ENCODE measurements around the gene ABLIM2.

The ABLIM2 gene

GRCh38 chr4:8040607-8041006, 118.0 kb downstream of the ABLIM2 start:
- no peak for FAIRE-seq

DNA sequence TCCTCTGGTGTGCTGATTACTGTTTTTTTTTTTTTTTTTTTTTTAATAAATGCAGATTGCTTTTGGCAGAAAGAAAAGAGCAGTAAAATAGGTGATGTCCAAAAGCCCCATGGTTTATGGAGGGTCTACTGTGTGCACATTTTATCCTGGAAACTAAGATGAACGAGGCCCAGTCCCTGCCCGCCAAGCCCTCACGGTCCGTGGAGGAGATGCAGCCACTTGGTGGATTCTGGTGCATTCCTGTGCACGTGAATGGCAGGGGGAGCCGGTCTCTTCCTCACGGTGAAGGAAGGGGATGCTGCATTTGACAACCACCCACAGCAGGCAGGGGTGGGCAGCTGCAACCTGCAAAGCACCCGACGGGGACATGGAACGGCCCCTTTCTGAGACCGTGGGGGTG, 118.8 kb downstream of the ABLIM2 start:
- FAIRE-seq: no peak

DNA sequence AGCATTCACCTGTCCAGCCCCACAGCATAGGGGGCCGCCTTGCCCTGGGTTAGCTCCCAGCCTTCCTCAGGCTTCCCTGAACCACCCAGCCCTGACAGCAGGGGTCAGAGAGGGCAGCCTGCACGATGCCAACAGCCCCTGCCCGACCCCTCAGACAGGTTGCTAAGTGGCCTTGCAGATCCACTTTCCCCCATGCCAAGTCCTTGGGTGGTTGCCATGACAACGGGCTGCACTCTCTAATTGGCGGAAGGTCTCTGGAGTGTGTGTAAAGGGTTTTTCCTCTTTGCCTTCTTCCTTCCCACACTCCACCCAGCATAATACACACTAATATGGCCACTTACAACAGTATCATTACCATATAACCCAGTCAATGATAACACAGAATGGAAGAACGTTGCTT, 119.3 kb downstream of the ABLIM2 start:
- FAIRE-seq: no peak

- no peak for FAIRE-seq
Observed at GRCh38 chr4:8038719-8039251, 119.8 kb downstream of the ABLIM2 start.

DNA sequence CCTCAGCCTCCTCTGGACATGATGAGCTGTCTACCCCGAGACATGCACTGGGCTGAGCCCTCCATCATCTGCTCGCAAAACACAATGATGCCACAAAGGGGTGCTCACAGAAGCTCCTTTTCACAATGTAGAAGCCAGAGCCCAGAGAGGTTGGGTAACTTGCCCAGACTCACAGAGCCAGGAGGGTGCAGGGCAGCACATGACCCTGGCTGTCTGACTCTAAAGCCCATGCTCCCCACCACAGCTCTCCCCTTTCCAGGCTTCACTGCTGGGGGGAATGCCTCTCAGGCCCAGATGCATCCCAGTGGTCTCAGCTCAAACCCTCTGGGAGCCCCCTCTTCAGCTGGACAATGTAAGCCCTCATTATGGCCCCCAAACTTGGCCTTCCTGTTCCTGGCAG, 120.5 kb downstream of the ABLIM2 start:
- no peak for FAIRE-seq

- no peak for FAIRE-seq
Observed at GRCh38 chr4:8037150-8037769, 121.4 kb downstream of the ABLIM2 start.

GRCh38 chr4:8035371-8035780, 123.2 kb downstream of the ABLIM2 start:
- FAIRE-seq: no peak

DNA sequence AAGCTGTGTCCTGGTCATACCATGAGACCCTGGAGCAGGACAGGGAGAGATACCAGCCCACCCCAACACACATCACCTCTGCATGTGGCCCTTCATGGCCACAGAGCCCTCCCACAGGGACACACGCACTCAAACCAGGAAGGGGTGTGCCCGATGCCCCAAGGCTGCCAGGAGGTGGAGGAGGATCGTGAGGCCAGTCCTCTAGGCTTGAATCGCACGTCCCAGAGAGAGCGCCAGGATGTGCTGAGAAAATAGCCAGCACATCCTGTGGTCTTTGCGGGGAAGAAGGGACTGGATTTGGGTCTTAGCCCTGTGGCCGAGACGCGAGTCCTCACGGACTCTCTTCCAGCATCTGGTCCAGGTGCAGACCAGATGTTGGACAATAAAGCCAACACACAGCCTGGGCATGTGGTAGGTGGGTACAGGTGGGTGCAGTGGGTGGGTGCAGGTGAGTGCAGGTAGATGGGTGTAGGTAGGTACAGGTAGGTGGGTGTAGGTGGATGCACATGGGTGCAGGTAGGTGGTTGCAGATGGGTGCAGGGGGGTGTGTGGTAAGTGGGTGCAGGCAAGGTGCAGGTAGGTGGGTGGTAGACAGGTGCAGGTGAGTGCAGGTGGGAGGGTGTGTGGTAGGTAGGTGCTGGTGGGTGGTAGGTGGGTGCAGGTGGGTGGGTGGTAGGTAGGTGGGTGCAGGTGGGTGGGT, 124.6 kb downstream of the ABLIM2 start:
- no peak for FAIRE-seq

- FAIRE-seq: no peak
Observed at GRCh38 chr4:8033067-8033755, 125.4 kb downstream of the ABLIM2 start.

DNA sequence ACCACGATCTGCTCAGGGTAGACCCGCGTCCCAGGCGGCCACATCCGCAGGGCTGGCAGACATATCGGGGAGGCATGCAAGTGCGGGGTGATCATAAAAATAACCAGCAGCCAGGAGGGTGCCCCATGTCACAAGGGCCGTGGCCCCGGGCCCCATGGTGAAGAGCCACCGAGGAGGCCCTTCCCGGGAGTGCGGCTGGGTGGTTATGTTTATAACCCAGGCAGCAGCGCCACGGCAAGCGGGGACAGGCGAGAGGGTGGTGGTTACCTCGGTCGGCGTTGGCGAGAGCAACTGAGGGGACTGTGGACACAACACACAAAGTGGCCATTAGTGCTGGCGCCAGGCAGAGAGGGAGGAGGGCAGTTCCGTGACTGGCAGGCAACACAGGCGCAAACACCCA, 126.2 kb downstream of the ABLIM2 start:
- FAIRE-seq: no peak

GRCh38 chr4:8030121-8030781, 128.4 kb downstream of the ABLIM2 start:
- FAIRE-seq: no peak

DNA sequence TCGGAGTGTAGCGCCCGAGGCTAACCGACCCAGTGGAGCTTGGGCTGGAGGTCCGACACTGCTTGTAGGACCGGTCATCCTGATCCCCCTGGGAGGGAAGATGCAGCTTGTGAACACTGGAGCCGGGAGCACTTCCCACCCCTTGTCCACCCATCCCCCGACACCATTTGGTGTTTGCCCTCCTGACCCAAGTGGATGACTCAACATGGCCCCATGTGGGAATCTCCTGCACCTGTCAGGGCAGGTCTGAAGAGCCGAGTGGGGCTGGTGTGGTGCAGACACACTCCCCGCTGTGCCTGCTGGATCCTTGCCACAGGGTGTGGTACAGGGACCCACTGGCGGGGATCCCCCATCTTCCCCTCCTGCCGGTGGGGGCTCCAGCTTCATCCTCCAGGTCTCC, 128.9 kb downstream of the ABLIM2 start:
- FAIRE-seq: no peak

DNA sequence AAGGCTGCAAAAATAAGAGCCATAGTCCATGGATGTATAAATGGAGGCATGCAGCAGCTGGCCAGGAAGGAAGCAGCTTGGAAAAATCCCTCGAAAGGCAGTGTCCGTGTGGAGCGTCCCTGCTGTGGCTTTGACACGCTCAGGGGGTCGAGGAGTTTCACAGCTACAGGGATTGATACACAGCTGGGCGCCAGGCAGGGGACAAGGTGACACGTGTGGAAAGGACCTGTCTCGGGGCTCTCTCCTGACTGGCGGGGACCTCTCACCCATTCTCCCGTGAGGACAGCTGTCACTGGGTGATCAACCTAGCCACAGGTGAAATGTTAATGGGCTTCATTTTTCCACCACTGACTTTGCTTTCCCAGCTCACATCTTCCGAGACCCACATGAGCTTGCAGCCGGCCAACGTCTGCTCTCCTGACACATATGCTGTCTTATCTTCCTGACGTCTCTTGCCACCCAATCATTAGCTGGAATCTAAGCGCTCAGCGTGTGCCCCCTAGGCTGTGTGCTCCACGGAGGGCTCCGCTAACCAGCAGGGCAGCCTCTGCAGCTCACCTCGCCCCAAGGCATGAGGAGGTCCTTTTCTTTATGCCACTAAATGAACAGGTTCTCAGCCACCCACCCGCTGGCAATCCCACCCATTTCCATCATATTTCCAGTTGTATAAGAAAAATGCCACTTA, 129.6 kb downstream of the ABLIM2 start:
- FAIRE-seq: no peak

DNA sequence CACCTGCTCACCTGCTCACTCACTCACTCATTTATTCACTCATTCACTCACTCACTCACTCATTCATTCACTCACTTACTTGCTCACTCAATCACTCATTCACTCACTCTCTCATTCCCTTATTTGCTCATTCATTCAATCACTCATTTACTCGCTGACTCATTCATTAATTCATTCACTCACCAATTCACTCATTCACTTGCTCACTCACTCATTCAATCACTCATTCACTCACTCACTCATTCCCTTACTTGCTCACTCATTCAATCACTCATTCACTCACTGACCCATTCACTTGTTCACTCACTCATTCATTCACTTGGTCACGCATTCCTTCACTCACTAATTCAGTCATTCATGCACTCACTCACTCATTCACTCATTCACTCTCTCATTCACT, 130.2 kb downstream of the ABLIM2 start:
- no peak for FAIRE-seq

- FAIRE-seq: no peak
Observed at GRCh38 chr4:8026453-8026852, 132.2 kb downstream of the ABLIM2 start.

GRCh38 chr4:8025668-8026067, 132.9 kb downstream of the ABLIM2 start:
- FAIRE-seq: no peak

DNA sequence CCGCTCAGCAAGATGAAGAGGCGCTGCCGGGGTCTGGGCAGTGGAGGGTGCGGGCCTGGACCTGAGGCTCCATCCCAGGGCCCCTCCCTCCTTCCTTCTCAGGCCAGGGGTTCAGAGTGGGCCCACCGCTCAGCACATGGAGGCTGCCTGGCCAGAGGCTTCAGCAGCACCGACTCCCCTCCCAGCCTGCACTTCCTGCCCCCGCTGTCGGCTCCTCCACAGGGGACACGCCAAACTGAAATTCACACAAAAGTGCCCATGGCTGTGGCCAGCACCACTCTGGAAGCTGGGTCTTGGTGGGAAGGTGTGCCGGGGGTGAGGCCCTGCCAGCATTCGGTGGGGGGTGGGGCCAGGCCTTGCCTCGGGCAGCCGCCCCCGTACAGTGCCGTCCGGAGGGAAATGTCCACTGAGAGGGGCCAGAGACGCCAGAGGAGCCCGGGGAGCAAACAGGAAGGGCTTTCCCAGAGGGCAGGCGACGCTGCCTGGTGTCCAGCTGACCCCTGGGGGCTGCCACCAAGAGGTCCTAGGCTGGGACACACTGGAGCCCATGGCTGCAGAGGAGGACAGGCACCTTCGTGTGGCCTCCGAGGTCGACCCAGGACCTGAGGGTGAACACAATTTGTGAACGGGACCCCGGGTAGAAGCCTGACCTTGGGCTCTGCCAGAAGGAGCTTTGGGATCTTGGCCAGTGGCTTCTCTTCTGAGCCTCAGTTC, 134.4 kb downstream of the ABLIM2 start:
- FAIRE-seq: no peak

DNA sequence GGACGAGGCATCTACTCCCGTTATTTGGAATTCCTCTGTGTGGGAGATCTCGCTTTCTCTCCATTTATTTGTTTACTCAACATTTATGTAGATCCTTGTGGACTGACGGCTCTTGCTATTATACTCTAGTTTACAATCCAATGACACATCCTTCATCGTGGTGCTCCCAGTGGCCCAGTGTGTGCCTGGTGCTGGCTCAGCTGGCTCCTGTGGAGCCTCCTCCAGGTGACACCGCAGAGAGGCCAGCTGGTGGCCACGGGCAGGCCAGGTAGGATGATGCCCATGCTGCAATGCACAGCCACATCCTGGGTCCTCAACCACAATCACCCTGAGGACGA, 134.9 kb downstream of the ABLIM2 start:
- FAIRE-seq: no peak

GRCh38 chr4:8022767-8023695, 135.6 kb downstream of the ABLIM2 start:
- no peak for FAIRE-seq

DNA sequence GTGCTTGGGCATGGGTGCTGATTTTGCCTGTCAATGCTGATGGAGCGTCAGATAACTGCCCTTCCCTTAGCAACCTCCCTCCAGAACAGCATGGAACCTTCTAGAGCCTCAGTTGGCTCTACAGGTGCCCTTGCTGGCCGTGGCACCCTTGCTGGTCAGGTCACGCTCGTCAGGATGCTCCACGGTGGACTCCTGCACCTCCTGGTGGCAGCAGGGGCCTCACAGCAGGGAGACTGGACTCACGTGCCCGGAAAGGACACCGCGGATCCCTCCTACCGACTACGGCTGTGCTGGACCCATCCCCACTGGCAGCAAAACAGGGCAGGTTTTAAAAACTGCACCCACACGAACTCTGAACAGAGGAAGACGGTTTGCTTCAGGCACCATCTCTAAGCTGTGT, 136.8 kb downstream of the ABLIM2 start:
- FAIRE-seq: no peak
